Mucosa of stomach (tissue), 1 donor: ENCODE data around the gene PLAGL2.

Experiments used
- H3K27me3 ChIP-seq: one replicate; pipeline ENCODE4 v1.7.0; 2013; ENCODE audit warnings: mild to moderate bottlenecking, low read length; ENCODE audit not compliant: control insufficient read depth, insufficient read depth
- H3K36me3 ChIP-seq: one replicate; pipeline ENCODE4 v1.7.0; 2013; ENCODE audit warnings: low read length; ENCODE audit not compliant: control insufficient read depth, insufficient read depth
- H3K4me1 ChIP-seq: one replicate; pipeline ENCODE4 v1.7.0; 2013; ENCODE audit warnings: mild to moderate bottlenecking, low read length; ENCODE audit not compliant: control insufficient read depth, insufficient read depth
- H3K4me3 ChIP-seq: one replicate; pipeline ENCODE4 v1.7.0; 2013; ENCODE audit warnings: low read length
- H3K9ac ChIP-seq: one replicate; pipeline ENCODE4 v1.7.0; 2013; ENCODE audit warnings: mild to moderate bottlenecking, low read length, moderate library complexity
- H3K9me3 ChIP-seq: one replicate; pipeline ENCODE4 v1.7.0; 2013; ENCODE audit warnings: mild to moderate bottlenecking, low read length, moderate library complexity; ENCODE audit not compliant: control insufficient read depth
- donor health status: Pancreatic carcinoma.

The PLAGL2 gene

DNA sequence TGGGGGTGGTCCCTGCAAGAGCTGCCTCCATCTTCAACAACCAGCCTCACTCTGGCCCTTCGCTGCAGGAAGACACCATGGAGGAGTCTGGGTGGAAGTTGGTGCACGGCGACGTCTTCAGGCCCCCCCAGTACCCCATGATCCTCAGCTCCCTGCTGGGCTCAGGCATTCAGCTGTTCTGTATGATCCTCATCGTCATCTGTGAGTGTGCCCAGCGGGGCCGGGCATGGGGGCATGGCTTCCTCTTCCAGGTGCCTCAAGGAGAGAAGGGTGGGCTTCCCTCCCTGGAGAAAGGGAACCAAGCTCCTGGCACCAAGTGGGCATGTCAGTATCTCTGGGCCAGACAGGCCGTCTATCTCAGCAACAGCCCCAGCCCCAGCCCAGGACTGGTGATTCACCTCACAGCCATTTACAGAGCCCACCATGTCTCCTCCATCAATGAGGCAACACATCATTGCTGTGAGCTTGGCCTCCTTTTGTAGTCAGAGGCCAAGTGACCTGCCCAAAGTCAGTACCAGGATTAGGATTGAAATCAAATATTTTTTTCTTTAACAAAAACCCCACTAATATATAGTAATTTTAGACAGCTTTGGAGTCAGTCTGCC lies 57.9 kb downstream of the PLAGL2 start:
- H3K9me3 ChIP-seq: no peaks in the 10 kb centered on the region
- no peaks in the 10 kb centered on the region for H3K27me3 ChIP-seq
- H3K36me3 ChIP-seq: peaks cover 22% of the 10 kb centered on the region
- peaks cover 7% of the 10 kb centered on the region for H3K4me1 ChIP-seq
- H3K4me3 ChIP-seq: no peak overlapping the region
- no peak overlapping the region for H3K9ac ChIP-seq

DNA sequence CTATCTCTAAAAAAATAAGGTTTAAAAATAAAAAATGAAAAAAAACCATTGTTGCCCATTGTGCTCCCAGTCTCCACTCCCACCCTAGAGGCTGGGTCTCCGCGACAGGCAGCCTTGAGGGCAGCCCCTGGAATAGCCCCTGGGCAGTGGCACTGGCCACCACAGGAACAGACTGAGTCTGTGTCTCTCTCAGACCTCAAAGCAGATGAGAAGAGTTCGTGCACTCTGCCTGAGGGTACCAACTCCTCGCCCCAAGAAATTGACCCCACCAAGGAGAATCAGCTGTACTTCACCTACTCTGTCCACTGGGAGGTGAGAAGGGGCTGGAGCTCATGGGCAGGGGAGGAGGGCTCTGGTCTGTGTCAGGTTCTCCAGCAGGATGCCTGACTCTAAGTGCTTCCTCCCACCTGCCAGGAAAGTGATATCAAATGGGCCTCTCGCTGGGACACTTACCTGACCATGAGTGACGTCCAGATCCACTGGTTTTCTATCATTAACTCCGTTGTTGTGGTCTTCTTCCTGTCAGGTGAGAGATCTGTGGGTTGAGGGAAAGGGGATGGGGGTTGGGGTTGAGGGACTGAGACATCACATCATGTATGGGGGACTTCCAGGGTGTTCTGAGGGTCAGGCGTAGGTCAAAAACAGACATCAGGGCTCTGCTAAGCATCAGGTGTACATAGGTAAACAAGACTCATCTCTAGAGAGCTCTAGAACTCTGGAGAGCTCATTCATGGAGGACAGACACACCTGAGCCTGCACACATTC lies 62.5 kb downstream of the PLAGL2 start:
- H3K4me3 ChIP-seq: no peak overlapping the region
- no peaks in the 10 kb centered on the region for H3K27me3 ChIP-seq
- no peaks in the 10 kb centered on the region for H3K4me1 ChIP-seq
- H3K36me3 ChIP-seq: peaks cover 32% of the 10 kb centered on the region
- no peaks in the 10 kb centered on the region for H3K9me3 ChIP-seq
- no peak overlapping the region for H3K9ac ChIP-seq

GRCh38 chr20:32142991-32143390 lies 64.6 kb downstream of the PLAGL2 start:
- Histone ChIP-seq H3K9me3 (no peaks in the 10 kb centered on the region), H3K4me1 (no peaks in the 10 kb centered on the region), H3K36me3 (peaks cover 25% of the 10 kb centered on the region), H3K27me3 (no peaks in the 10 kb centered on the region), H3K9ac (no peak overlapping the region), H3K4me3 (no peak overlapping the region)
